HG03460 (cell line): ENCODE data around the gene CTSW.
A peak's percentile ranks its signal among the peaks of the same experiment; 100 is the strongest.
"Not testable (repeated sequence)": the region's sequence is repeated elsewhere in the genome, so short reads cannot be mapped to it uniquely, and the experiment has no call there.

Source experiments
- ATAC-seq: cut with Tn5 transposase; IDR thresholded peaks from one replicate; pipeline ENCODE4 v1.9.1; 2021; ENCODE audit not compliant: unreplicated experiment

Gene CTSW

GRCh38 chr11:65879617-65880016 lies at the start of gene CTSW:
Gene CTSW (plus strand): TSS chr11:65879837. CDS start chr11:65879855, 18 bp downstream.
- ATAC-seq: no peak

- not testable (repeated sequence) for ATAC-seq
These were observed 47.4 kb upstream of the CTSW start for GRCh38 chr11:65832231-65832630.

GRCh38 chr11:65833297-65834030 lies 46.2 kb upstream of the CTSW start, which contains the start of gene SNX32:
Gene SNX32 (plus strand): TSS chr11:65833963. CDS start chr11:65834066, 103 bp downstream.
- peak; percentile 92 for ATAC-seq

DNA sequence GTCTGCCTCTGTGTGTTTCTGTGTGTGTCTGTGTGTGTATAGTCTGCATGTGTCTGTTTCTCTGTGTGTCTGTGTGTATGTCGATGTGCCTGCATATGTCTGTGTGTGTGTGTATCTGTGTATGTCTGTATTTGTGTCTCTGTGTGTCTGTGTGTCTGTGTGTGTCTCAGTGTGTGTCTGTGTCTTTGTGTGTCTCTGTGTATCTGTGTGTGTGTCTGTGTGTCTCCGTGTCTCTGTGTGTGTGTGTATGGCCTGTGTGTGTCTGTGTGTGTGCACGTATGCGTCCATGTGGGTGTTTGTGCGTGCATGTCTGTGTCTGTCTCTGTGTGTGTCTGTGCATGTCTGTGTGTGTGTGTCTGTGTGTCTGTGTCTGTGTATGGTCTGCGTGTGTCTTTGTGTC lies 45.4 kb upstream of the CTSW start:
- ATAC-seq: no peak

DNA sequence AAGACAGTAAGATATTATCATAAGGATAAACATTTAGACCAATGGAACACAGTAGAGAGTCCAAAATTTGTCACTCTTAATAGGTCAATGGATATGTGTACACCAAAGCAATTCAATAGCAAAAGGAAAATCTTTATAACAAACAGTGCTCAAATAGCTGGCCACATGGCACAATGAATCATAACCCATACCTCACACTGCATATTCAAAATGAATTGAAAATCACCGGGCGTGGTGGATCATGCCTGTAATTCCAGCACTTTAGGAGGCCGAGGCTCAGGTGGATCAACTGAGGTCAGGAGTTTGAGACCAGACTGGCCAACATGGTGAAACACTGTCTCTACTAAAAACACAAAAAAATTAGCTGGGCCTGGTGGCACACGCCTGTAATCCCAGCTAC lies 37.5 kb upstream of the CTSW start:
- no peak for ATAC-seq

DNA sequence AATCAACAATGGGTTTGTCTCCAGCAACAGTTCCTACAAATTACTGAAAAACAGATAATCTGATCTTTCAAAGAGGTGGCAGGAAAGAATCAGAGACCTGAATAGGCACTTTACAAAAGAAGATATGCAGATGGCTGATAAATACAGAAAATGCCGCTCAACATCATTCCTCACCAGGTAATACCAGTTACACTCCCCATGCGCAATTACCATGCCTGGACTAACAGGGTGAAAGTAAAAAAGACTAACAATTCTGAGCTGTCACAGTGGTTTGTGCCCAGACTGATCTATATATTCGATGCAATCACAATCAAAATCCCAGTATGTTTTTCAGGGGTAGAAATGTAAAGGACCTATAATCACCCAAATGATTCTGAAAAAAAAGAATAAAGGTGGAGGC lies 35.8 kb upstream of the CTSW start:
- no peak for ATAC-seq

DNA sequence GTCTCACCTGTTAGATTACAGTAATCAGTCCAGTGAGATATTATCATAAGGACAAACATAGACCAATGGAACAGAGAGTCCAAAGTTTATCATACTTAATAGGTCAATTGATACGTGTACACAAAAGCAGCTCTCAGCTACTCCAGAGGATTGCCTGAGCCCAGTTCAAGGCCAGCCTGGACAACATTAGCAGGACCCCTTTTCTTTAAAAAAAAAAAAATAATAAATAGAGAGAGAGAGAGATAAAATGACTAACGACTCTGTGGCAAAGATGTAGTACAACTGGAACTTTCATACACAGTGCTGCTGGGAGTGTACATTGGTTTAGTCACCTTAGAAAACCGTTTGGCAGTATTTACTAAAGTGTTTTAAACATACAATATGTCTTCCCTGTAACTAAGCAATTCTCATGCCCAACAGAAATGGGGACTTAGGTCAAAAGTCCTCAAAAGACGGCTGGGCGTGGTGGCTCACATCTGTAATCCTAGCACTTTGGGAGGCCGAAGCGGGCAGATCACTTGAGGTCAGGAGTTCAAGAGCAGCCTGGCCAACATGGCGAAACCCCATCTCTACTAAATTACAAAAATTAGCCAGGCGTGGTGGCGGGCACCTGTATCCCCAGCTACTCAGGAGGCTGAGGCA lies 35.3 kb upstream of the CTSW start:
- no peak for ATAC-seq

GRCh38 chr11:65847746-65848145 lies 31.9 kb upstream of the CTSW start:
- ATAC-seq: no peak

- not testable (repeated sequence) for ATAC-seq
These were observed 30.9 kb upstream of the CTSW start for GRCh38 chr11:65848693-65849092.

- no peak for ATAC-seq
These were observed 30.3 kb upstream of the CTSW start for GRCh38 chr11:65849366-65849765.

DNA sequence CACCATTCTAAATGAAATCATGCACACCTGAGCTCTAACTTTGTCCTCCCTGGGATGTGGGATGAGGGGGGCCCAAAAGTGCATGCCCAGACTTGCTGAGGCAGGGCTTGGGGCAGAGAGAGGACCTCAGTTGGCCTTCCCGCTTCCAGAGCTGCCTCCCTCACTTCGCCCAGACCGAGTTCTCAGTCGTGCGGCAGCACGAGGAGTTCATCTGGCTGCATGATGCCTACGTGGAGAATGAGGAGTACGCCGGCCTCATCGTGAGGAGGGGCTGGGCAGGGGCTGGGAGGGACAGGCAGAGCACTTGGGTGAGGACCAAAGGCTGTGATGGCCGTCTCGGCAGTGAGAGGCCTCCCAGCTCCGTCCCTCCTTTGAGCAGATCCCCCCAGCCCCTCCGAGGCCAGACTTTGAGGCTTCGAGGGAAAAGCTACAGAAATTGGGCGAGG lies 29.8 kb upstream of the CTSW start:
- no peak for ATAC-seq

DNA sequence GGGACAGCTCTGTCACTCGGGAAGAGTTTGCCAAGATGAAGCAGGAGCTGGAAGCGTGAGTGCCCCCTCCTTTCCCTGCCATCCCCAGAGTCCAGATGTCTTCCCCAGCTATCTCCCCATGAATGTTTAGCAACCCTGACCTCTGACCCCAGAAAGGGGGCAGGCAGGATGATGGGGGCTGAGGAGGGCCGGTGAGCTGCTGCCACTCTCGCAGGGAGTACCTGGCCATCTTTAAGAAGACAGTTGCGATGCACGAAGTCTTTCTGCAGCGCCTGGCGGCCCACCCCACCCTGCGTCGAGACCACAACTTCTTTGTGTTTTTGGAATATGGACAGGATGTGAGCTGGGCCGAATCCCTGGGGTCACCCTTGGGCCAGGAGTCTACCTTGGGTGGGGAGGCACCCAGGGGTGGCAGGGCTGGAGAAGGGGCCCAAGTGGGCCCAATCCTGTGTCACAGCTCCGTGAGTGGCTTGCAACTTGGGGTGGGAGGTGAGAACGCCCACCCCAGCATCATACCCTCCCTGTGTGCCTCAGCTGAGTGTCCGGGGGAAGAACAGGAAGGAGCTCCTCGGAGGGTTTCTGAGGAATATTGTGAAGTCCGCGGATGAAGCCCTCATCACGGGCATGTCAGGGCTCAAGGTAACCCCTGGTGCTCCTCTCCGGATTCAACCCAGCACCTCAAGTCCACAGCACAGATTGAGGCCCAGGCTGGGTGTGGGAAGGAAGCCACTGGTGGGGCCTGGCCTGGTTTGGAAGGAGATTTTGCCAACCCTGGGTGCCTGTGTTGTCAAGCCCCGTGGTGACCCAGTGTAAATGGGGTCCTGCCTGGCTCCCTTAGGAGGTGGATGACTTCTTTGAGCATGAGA lies 29.2 kb upstream of the CTSW start:
- no peak for ATAC-seq

DNA sequence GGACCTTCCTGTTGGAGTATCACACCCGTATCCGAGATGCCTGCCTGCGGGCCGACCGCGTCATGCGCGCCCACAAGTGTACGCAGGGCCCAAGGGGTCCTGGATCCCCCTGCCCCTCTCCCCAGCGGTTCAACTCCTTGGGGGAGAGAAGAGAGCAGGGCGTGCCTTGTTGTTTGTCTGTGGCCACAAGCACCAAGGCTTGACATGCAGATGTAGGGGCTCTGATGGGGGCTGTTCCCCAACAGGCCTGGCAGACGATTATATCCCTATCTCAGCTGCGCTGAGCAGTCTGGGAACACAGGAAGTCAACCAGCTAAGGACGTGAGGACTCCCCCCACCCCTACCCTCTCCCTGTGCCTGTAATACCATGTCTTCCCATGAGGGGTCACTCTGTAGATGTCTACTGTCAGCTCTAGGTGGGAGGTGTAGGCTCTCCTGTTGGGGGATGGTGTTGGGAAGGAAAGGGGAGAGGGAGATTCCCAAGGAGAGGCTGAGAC lies 28.5 kb upstream of the CTSW start:
- no peak for ATAC-seq

GRCh38 chr11:65851811-65852507 lies 27.7 kb upstream of the CTSW start:
- no peak for ATAC-seq

GRCh38 chr11:65852508-65853245 lies 27.0 kb upstream of the CTSW start:
- no peak for ATAC-seq

DNA sequence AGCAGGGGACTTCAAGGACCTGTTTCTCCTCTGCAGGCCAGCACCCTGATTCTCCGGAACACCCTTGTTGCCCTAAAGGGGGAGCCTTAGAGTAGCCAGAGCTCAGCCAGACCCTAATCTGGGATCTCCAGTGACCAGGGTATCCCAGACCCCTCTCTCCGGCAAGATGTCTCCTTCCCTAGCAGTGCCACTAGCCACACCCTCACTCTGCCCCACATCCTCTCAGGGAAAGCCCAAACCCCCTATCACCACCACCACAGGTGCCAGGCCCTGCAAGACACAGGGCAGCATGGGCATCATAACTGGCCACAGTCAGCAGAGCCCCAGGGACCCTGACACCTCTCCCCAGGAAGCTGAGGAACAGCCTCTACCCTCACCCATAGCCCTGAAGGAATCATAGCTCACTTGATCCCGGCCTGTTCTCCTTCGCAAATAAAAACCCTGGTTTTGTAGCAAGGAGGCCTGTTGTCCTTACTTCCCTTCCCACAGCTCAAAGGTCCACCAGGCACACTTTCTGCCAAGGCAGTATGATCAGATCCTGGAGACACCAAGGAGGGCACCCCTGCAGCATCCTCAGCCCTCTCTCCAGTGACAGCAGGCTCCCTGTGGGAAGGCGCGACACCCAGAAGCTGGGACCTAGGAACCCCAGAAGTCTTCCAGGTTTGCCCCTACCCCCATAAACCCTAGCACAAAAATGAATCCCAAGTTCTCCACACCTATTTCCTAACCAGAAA lies 26.2 kb upstream of the CTSW start:
- ATAC-seq: no peak

DNA sequence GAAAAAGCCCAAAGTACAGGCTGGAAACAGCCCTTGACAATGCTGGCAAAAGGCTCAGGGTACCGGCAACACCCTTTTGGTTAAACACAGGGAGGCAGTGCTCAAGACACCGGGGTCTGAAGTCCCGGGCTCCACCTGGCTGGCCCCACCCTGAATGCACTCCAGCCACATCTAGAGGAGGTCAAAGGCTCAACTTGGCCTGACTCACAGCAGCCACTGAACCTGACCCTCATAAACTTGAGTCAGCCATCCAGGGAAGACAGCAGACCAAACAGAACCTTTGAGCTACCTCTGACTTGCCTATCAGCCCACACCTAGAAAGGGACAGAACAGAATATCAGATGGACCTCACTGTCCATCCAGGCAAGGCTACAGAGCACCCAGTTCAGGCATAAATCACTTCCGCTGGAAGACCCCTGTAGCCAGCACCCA lies 25.5 kb upstream of the CTSW start:
- ATAC-seq: no peak

- no peak for ATAC-seq
These were observed 24.5 kb upstream of the CTSW start for GRCh38 chr11:65854852-65855837.
